ENCODE data around the gene MED12L.

GRCh38 chr3:151191095-151191494, 105.6 kb downstream of the MED12L start:
- TF ChIP-seq EP300 (IDR thresholded peaks at IDR 0.05; ENCODE audit: borderline replicate concordance in 1 of 2, low read depth in 1 of 2, low read length in 1 of 2) (no peak), CTCF (IDR thresholded peaks at IDR 0.05) (no peak), TAF1 (IDR thresholded peaks at IDR 0.05; ENCODE audit: borderline replicate concordance, low read depth, low read length) (no peak), YY1 (IDR thresholded peaks at IDR 0.05; ENCODE audit: low read depth) (no peak), MXI1 (IDR thresholded peaks at IDR 0.05; ENCODE audit: low read depth, low read length) (no peak), POLR2AphosphoS5 (IDR thresholded peaks at IDR 0.05; ENCODE audit: low read depth, low read length) (no peak), SMC3 (IDR thresholded peaks at IDR 0.05; ENCODE audit: low read depth, low read length) (no peak), EZH2phosphoT487 (IDR thresholded peaks at IDR 0.05; ENCODE audit: borderline replicate concordance, low read depth) (no peak), SIN3A (IDR thresholded peaks at IDR 0.05; ENCODE audit: borderline replicate concordance, low read depth, low read length) (no peak), USF2 (IDR thresholded peaks at IDR 0.05; ENCODE audit: borderline replicate concordance, low read depth, low read length) (no peak)

Data from SK-N-SH (cell line).